ENCODE results near the gene PEPD.

The PEPD gene

DNA sequence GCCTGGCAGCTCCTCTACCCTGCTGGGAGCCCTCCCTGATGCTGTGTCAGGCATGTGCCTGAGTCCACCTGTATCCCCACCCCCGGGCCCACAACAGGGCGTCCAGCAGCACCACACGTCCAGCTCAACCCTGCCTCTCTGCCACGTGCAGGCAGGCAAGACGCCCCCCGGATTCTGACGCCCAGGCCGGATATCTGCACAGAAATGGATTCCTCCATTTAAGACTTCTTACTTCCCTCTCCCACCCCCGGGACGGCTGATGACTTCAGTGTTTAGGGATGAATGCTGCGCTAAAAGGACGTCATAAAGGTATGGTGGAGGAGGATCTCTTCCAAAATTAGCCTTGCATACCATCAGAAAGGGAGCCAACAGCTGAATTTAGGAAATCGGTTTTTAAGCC, 10.2 kb downstream of the PEPD start:
- no peak for DNase-seq (ENCODE audit: low read depth)

DNA sequence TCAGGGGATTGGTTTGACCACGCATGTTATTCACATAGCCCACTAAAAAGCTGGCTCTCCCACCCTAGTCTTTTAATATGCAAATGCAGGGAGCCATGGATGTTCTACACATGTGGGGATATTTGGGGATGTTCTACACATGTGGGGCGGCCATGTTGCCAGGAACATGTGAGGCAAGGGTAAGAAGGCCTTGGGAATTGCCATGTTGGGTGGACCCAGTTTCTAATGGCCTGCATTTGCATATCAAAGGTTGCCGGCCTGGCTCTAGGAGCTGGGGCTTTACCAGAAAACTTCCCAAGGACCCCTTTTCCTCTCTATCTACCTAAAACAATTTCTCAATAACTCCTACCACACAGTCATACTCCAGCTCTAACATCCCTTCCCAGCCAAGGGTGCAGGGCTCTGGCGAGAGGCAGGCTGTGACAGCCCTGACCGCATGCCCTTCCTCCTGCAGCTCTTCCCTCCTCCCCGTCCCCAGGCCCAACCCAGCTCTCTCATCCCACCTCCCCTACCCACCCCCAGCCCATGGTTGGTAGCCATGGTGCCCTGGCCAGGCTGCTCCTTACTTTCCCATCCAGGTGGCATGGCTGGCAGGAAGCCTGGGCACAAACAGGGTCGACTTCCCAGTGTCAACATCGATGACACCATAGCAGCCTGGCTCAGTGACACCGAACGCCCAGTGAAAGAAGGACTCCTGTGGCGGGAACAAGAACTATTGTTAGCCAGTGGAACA, 11.0 kb downstream of the PEPD start:
- no peak for DNase-seq (ENCODE audit: low read depth)

DNA sequence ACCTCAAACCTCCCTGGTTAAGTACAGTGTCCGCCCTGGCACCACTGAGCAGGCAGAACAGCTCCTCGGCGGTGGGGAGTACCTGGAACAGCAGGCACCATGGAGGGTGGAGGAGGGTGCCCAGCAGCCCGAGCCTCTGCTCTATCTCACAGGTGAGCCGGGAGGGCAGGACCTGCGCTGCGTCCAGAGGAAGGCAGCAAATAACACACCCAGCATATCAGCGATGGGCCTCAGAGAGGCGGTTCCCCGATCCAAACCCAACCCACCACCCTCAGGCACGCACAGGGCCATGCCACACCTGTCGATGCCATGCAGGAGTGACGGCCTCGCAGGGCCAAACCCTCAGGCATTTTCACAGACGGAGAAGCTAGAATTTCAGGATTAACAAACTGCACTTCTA, 11.8 kb downstream of the PEPD start:
- no peak for DNase-seq (ENCODE audit: low read depth)

DNA sequence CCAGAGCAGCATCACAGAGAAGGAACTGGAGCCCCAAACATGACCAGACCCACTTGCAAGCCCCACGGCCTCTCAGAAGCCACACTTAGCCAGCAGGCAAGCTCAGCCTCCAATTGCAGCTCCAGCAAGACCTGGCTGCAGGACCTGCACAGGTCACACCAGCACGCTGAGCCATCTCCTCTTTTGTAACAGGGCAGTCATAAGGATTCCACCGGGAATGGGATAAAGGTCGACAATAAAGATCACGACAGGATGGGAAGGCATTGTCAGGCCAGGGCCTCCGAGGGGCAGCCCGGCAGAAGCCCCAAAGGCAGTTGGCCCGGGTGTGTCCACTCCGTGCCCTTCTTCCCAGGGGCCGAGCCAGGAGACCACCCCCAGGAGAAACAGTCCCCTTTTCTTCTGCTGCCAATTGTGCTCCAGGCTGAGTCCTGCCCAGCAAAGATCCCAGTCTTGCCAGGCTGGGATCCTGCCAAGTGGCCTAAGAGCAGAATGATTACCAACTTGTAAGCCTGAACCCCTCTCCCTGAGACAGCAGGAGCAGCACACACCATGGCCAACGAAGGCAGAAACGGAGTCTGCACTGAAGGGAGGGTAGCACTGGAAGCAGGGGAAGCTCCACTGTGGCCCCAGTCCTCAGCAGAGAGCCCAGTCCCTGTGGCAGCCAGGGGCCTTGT, 12.5 kb downstream of the PEPD start:
- DNase-seq (ENCODE audit: low read depth): no peak

DNA sequence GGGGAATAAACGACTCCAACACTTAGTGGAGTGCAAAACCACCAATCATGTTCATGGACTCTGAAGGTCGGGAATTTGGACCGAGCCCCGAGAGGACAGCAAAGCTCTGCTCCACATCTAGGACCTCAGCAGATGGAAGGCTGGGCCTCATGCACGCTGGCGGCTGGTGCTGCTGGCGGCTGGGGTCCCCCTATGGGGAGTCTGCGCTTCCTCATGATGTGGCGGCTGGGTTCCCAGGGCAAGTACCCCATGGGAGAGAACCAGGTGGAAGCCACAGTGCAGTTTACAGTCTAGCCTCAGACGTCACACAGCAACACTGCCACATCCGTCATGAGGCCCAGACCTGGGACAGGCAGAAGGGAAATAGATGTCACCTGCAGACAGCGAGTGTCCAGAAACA, 13.2 kb downstream of the PEPD start:
- no peak for DNase-seq (ENCODE audit: low read depth)

DNA sequence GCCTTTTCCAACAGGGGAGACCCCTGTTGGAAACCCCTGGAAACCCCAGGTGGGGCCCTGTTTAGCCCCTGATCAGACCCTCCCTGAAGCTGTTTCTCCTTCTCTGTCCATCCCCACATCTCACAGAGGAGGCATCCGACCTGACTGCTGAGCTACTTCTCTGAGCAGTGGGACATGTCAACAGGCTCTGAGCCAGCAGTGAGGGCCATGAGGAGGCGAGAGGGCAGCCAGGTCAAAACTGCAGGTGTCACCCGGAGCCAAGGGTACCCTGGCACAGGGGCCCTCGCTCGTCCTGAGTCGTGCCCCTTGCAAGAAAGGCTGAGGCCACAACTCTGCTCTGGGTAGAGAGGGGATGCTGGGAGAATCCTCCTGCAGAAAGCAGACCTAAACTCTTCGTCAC, 13.6 kb downstream of the PEPD start:
- DNase-seq (ENCODE audit: low read depth): no peak

DNA sequence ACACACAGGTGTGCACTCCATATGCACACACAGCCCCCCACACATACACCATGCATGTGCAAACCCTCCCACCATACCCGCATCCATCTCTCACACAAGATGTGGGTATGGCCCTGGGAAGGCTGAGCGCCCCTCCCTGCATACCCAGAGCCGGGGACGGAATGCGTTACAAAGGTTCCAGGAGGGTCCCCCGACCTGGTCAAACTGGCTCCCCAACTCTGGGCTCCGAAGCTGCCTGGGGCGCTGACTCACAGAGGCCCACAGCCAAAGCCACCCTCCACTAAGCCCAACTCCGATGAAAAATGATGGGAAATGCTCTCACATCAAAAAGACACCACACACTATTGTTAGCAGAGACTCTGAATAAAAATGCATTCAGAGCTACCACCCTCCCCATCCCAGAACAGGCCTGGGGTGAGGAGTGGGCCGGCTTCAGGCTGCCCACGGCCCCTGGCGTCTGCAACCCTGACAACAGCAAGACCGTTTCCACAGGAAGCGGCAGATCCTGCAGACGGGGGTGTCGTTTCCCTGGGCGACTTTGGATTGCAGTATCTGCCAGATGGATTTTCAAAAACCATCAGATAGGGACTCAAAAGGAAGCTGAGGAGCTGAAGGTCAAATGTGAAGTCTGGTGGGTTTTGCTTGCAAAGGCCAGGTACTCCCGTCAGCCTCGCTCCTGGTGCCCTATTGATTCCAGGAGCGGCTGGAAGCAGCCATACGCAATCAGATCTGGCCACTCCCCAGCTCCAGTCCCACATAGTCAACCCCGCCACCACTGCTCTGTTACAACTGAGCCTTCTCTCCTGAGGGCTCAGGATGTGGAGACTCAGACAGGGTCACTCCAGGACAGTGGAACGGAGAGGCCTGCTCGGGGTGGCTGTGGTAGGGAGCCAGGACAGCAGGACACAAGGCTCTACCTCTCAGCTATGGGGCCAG, 14.3 kb downstream of the PEPD start:
- DNase-seq (ENCODE audit: low read depth): no peak

DNA sequence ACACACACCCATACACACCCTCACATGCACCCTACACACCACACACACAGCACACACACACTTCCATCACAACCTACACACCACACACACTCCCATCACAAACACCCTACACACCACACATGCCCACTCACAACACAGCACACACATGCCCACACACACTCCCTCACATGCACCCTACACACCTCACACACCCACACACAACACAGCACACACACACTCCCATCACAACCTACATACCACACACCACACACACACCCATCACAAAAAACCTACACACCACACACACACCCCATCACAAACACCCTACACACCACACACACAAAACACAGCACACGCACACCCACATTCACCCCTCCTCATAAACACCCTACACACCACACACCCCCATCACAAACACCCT, 15.1 kb downstream of the PEPD start:
- no peak for DNase-seq (ENCODE audit: low read depth)

DNA sequence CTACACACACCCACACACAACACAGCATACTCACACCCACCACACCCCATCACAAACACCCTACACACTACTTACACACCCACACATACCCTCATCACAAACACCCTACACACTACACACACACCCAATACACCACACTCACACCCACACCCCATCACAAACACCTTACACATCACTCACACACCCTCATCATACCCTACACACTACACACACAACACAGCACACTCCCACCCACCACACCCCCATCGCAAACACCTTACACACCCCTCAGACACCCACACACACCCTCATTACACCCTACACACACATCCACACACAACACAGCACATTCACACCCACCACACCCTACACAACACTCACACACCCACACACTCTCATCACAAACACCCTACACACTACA, 15.8 kb downstream of the PEPD start:
- no peak for DNase-seq (ENCODE audit: low read depth)

DNA sequence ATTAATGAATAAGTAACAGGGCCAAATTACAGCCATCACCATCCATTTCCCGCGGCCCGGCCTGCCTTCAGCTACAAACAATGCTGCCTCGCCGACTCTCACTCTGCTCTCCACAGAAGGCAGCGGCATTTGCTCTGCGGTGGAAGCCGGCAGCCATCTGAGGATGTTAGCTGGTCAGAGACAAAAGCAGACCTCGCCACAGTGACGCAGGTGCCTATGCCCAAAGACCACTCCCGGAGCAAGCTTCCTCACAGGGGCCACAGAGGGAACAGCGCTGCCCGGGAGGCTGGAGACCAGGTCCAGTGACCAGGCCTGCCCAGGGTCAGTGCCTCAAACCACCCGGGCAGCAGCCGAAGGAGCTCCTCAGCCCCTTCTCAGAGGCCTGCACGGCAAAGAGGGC, 16.4 kb downstream of the PEPD start:
- no peak for DNase-seq (ENCODE audit: low read depth)

DNA sequence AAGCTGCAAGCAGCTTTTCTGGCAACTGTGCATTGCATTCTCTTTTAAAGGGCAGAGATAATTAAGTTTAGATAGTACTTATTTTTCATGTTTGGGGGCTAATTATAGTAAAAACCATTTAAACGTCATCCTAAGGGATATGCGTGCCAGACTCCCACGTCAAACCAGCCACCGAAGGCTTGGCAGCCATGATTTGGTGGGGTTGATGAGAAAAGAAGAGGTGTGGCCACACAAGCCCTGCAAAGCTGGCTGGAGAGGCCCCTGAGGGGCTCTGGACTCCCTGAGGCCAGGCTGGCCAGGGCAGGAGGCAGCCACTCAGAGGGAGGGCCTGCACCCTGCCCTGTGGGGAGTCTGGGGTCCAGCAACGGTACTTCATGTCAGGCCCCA, 17.5 kb downstream of the PEPD start:
- DNase-seq (ENCODE audit: low read depth): no peak

DNA sequence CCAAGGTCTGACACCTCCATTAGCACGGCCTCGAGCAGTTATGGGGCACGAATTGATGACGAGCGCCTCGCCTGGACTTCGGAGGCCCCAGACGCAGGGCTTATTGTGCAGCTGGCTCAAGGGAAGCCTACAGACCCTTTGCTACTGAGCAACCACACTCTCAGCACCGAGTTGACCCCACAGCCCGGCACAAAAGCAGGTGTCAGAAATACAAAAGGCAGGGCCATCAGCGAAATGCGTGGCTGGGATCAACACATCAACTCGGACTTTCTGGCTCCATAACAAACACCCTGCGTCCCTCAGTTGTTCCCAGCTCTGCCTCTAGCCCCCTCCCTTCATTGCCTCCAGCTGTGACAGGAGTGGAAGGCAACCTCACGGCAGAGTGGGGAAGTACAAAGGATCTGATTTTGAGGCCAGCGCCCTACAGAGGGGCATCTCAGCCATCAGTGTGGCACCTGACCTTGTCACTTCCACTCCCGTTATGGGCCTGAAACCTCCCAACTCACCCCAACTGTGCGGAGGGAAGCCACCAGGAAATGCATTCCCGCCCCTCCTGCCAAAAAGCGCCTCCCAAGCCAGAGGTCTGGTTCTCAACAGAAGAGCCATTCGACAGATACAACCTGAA, 18.0 kb downstream of the PEPD start:
- DNase-seq (ENCODE audit: low read depth): no peak

DNA sequence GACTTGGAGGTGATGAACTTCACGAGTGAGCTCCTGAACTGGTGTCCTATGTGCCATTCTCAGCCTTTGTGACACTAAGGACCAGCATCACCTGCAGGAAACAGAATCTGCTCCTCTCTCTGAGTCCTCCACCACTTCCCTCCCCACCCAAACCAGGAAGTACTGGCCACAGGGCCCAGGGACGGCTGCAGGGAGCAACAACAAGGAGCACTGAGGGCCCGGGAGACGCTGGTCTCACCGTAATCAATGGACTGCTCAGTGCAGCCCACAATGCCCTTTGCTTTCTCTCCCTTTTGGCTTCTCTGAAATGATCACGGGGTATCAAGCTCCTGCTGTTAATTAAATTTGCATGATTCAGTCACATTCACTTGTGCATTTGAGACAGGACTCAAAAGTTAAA, 18.6 kb downstream of the PEPD start:
- DNase-seq (ENCODE audit: low read depth): no peak

DNA sequence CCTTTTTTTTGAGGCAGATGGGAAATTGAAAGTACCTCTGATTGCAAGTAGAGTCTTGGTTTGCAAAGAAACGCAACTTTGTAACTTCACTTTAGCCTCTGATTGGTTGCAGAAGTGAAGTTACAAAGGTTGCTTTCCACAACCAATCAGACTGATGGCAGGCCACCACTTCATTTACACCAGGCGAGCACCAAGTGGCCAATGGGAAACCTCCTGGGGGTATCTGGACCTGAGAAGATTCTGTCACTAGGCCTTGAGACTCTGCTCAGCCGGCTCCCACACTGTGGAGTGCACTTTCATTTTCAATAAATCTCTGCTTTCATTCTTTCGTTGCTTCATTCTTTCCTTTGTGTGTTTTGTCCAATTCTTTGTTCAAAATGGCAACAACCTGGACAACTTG, 19.1 kb downstream of the PEPD start:
- no peak for DNase-seq (ENCODE audit: low read depth)

DNA sequence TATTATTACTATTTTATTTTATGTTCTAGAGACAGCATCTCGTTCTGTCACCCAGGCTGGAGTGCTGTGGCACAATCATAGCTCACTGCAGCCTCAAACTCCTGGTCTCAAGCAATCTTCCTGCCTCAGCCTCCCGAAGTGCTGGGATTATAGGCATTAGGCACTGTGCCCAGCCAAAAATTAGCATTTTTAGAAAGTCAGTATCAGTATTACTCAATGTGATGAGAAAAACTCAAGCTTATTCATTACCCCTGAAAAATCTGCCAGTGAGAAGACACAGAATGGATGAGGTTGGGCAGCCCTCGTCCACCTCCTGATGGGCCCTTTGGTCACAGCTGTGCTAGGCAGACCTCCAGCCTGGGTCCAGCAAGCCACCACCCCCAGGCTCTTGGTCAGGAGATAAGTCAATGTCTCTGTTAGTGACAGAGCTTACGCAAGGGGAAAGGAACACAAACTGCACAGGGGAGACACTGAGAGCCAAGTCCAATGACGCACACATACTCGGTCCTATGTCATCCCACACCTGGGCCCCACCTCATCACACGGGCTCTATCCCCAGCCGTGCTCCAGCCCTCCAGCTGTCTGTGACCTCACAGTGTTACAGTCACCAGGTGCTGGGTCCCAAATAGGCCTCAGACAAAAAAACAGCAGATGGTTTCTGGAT, 19.8 kb downstream of the PEPD start:
- no peak for DNase-seq (ENCODE audit: low read depth)

DNA sequence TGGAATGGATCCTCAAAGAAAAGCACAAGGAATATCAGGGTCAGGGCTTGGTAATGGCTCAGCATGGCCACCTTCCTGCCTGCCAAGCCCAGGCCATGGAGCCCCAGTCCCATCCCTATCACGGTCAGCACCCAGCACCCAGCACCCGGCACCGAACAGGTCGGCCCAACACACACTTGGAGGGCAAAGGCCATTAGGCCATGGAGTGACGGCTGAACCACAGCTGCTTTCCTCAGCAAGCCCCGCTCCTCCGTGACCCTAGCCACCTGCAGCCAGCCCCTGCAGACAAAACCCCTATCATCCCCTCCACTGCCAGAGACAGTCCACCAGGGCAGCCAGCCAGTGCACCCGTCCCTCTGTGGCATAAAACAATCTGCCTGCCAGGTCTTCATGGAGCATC, 20.6 kb downstream of the PEPD start:
- no peak for DNase-seq (ENCODE audit: low read depth)

DNA sequence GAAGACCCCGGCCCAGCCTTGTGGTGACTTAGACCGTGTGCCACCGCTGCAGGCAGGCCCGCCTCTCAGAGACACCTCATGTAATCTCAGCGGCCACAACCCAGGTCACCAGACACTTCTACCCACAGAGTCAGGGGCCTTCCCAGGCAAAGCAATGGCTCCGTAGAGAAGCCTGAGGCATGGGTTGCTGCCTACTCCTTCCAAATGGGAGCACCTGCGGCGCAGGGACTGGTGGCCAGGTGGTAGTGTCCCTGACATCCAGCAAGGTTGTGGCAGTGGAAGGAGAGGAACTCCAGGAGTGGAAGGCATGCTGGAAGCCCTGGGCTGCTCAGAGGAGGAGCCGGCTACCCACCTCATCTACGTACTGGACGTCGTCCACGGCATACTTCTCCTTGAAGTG, 21.0 kb downstream of the PEPD start:
- DNase-seq (ENCODE audit: low read depth): no peak

DNA sequence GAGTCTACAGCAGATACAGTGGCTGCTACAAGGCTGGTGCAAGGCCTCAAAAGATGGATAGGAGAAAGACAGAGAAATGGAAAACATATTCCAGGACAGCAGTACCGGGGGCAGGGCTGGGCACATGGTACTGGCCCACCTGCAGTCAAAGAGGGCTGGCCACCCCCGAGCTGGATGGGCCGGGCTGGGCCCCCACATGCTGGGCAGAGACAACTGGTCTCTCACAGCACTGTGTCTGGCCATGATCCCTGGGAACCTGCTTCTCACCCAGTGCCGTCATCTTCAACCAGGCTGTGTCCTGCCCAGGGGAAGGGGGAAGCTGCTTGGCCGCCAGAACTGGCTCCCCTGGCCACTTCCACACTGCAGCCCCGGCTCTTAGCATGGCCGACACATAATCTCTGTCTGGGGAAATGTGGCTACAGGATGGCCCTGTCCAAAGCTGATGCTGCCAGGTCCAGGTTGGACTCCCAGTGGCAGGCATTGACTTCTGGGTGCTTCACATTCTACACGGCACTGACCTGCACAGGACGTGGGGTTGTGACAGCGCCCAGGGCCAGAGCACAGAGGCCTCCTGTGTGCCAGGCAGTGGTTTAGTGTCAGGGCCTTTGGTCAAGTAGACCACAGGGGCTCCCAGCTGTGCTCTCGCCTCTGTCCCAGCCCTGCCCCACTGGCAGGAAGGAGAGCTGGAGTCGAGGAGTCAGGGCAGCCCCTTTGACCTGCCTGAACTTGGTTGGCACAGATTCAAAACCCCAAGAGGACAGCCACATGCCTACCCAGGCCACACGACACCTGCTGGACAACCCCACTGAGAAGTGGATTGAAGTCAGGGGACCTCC, 21.7 kb downstream of the PEPD start:
- DNase-seq (ENCODE audit: low read depth): no peak

DNA sequence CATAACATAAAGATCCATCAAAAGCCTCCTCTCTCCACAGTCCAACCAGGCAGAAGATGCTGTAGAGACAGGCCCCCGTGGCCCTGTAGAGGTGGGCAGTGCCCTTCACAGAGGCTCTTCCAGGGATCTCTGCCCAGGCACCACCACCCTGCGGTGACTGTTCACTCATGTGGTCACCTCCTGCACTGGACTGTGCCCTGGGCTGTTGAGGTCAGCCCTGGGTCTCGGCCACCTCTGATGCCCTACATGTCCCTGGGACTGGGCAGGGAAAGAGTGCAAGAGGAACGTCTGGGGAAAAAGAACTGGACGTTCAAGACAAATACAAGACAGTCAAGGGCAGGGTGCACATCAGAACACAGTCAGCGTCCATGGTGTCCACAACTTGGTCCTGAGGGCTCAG, 22.3 kb downstream of the PEPD start:
- DNase-seq (ENCODE audit: low read depth): no peak

DNA sequence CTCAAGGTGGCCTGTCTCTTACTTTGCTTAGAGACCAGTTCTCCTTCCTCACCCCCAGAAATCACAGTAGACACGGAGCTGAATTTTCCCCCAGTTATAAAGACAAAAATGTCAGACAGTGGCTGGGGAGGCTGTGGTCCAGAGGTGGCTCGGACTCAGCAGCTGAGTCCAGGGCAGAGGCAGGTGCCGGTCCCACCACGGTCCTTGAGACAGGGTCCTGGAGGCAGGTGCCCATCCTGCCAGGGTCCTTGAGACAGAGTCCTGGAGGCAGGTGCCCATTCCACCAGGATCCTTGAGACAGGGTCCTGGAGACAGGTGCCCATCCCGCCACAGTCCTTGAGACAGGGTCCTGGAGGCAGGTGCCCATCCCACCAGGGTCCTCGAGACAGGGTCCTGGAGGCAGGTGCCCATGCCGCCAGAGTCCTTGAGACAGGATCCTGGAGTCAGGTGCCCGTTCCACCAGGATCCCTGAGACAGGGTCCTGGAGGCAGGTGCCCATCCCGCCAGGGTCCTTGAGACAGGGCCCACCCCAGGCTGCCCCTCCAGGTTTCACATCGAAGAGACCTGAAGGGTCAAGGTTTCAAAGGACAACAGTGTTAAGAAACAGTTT, 23.1 kb downstream of the PEPD start:
- no peak for DNase-seq (ENCODE audit: low read depth)

DNA sequence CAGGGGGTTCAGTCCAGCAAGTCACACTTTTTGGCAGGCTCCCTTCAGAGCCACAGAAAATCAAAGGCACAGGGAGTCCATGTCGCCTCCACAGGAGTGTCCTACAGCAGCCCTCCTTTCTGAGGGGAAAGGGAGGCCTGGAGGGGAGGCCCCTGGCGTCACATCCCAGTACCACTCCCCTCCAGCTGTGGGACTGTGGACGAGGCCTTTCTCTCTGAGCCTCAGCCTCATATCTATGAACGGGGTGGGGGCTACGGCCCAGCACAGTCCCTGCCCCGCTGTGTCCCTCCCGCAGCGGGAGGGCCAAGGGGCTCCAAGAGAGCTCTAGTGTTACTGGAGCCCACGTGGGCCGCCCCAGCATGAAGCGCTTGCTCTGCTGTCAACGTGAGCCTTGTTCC, 23.8 kb downstream of the PEPD start:
- no peak for DNase-seq (ENCODE audit: low read depth)

All from stimulated activated CD8-positive, alpha-beta memory T cell treated with anti-CD3 and anti-CD28 coated beads, Interleukin-4, amount 100 ng/mL, for 24 hours (primary cell).